OCI-M1 (cell line): ENCODE data around the gene P2RY13.

Source experiments
- DNase-seq: peaks from one replicate; lab custom pipeline; 2025; lab: John Stamatoyannopoulos, UW

The P2RY13 gene

DNA sequence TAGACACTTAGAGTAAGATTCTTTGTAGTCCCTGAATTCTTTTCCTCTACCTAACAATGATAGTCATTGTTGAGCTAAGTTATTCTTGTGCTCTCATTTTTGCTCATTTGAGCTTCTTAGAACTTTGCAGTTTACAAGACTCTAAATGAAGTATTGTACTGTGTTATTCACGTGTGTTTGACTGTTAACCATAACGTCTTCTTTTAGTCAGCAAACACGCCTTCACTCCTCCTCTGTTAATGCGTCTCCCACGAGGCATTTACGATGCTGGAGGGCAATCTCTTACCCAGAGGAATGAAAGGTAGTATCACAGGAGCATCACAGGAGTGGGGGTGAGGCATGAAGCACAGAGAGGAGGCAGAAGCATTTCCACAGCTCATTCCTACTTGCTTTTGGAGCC is 36.2 kb downstream of the P2RY13 start:
- DNase-seq = no peak

DNA sequence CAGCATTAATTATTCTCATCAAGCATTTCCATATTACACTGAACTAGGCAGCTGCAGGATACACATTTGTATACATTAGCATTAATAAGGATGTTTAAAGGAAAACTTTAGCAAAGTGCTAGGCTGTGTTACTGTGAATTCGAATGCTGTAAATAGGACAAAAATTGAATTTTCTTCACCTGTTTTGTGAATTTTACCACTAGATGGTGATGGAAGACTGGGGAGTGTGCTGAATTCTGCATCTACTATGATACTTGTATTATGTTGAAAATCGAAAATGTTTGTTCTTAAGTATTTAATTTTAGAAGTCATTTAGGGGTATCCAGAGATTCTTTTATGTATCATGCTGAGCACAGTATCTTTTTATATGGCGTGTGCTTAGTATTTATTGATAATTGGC is 38.7 kb downstream of the P2RY13 start:
- peak; percentile 45 for DNase-seq

DNA sequence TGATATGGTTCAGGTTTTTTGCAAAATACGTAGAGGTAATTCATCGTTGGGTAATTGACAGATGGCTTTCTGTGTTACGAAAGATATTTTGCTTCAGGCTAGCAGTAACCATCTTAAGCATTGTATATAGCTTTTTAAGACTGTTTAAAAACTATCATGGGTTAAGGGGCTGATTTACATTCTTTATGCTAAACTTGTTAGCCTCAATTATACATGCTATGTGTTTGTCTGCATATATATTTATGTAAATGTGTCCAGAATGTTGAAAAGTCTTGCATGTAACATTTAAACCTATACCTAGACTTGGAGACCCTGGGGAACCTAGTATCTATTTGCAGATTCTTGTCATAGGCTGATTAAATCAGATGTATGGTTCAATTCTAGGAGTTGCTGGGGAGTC is 39.9 kb downstream of the P2RY13 start:
- DNase-seq = no peak

DNA sequence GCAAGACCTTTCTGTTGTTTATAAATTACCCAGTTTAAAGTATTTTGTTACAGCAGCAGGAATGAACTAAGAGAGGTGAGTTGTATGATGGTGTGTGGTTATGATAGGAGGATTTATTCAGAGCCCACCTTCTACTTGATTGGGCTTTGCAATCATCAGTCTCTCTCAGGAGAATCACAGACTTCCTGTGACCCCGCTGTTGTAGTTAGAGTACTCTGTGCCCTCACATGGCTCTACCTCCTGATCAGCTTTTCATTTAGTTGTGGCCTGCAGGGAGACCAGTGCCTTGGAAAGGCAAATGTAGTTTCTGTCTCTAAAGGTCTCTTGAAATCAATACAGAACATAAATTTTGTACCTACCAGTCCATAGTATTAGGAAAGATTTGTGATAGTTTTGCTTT is 43.4 kb downstream of the P2RY13 start:
- DNase-seq = no peak

DNA sequence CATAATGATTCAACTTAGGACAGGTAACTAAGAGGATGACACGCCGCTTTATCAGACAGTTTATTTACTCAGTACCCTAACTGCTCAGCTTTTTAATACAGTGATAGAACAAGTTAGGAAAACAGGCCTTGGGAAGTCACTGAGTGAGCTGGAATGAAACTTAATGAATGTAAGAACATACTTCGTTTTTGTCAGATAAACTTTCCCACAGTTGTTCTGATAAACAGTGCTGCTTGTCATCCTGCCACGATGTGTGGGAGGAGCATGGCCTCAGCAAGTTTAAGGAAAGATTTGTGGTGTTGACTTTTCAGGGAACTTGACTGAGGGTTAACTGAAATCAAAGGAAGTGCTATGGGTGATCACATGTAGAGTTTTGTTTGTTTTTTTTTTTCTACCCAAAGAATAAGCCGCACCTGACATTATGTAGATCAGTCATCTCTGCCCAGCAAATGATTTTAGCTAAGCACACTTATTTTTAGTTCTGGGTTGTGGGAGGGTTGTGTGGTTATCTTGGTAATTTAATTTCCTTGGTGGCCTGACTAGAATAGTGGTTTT is 45.4 kb downstream of the P2RY13 start:
- DNase-seq = peak; percentile 78

DNA sequence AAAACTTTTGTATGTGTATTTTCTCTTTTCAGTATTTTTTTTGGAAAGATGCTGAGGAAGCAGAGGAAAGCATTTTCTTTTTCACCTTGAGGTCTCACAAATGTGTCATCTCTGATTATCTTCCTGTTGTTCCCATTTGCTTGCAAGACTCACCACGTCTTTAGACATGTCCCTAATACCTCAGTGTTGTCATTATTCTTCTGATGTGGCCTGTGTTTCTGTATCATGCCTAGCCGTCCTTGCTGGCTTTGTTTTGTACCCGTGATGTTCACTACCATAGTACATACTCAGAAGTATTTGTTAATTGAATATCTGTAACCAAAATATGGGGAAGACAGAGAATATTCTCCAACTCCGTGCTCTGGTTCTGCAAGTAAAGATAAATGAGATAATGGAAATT is 46.0 kb downstream of the P2RY13 start:
- no peak for DNase-seq

DNA sequence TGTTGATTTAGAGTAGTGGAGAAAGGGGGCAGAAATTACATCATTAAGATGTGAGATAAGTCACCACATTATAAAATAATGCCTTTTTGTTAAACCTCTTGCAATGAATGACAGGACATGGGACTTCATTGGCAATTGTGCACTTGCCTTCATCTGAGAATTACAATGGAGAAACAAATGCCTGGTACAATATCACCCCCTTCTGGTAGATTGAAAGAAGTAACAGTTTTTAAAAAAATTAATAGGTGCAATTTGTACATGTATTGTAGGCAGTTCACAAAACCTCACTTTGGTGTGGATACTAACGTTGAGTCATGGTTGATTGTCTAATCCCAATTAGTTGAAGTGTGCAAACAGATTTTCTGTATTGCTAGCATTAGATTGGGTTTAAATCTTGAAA is 46.4 kb downstream of the P2RY13 start:
- DNase-seq = peak; percentile 62

DNA sequence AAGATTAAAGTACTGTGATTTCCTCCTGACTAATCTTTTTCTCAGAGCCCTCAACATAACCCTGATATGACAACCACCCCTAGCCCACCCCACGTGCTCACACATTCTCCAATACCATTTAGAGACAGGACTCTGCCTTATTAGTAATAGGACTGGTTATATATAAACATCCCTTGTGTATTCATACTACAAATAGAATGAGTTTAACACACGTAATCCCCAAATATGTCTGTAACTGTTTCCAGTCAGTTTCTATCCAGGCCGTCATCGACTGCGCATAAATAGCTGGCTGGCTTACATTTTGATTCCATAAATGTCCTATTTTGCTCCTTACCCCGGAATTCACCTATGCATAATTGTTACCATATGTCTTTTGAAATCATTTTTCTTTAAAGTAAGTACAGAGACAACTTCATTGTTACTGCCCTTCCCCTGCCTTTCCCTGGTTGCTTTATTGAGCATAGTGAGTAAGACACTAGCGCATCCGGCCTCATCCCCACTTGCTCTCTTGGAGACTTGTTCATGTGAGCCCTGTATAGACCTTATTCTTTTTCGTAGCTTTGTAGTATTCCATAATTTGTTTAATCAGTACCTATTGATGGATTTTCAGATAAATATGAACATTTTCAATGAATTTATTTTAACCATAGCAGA is 47.6 kb downstream of the P2RY13 start:
- DNase-seq = no peak

DNA sequence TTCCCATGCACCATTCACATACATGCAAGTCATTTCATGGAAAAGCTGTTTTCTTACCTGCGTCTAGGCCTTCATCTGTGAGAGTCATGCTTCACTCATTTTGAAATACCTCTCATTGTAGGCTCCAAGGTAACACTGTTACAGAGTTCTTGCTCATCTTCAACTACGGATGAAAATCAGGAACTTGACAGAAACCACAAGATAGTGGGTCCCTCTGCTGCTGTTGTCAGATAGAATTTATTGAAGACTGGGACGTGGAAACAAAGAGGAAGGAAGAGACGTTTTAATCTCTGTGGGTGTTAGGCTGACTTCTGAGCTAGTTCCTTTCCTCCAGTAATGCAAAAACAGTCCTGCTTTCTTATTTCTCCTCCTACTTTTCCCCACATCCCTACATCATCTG is 51.1 kb downstream of the P2RY13 start, which contains the start of gene P2RY14:
P2RY14 (minus strand) TSS at position 313 of the 400 bp plus-strand sequence. CDS start 64,226 bp downstream, outside the sequence.
- peak; percentile 77 for DNase-seq

DNA sequence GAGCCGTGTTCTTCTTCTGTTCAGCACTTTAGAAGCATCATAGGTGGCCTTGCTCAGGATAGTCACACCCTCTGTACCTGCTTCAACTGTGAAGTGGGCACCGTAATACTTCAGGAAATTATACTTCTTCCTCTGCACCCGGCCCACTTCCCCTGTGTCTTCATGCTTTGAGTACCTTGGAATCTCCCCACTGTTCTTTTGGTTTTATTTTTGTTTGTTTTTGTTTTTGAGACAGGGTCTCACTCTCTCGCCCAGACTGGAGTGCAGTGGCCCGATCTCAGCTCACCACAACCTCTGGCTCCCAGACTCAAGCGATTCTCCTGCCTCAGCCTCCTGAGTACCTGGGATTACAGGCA is 52.7 kb downstream of the P2RY13 start:
- no peak for DNase-seq
